ENCODE measurements around the gene FRMD4A.
"Not testable (repeated sequence)": the region's sequence is repeated elsewhere in the genome, so short reads cannot be mapped to it uniquely, and the experiment has no call there.

Gene FRMD4A

GRCh38 chr10:14137391-14137790 is 193.3 kb downstream of the FRMD4A start:
- no peak for DNase-seq

DNA sequence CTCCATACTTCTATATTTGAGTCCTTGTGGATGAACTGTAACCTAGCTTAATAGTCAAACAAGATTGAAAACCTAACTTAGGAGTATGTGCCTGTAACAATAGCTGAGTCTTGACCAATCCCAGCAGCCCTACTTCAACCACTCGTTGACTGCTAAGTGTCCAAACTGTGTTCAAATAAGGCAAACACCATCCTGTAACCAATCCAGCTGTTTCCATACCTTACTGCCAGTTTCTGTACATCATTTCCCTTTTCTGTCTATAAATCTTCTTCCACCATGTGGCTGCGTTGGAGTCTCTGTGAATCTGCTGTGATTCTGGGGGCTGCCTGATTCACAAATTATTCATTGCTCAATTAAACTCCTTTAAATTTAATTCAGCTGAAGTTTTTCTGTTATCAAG is 195.5 kb downstream of the FRMD4A start:
- not testable (repeated sequence) for DNase-seq

DNA sequence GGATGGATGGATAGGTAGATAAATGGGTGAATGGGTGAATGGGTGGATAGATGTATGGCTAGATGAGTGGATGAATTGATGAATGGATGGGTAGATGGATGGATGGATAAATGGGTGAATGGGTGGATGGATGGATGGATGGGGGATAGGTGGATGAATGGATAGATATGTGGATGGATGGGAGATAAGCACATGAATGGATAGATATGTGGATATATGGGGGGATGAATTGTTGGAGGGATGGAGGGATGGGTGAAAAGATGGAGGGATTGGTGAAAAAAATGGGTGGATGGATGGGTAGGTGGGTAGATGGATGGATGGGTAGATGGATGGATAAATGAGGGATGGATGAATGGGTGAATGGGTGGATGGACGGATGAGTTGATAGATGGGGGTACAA is 196.4 kb downstream of the FRMD4A start:
- no peak for DNase-seq

GRCh38 chr10:14131261-14131960 is 199.3 kb downstream of the FRMD4A start:
- no peak for DNase-seq

GRCh38 chr10:14129770-14130169 is 201.0 kb downstream of the FRMD4A start:
- no peak for DNase-seq

GRCh38 chr10:14128519-14128918 is 202.2 kb downstream of the FRMD4A start:
- no peak for DNase-seq

- DNase-seq, result no peak
These were observed 203.9 kb downstream of the FRMD4A start for GRCh38 chr10:14126697-14127440.

DNA sequence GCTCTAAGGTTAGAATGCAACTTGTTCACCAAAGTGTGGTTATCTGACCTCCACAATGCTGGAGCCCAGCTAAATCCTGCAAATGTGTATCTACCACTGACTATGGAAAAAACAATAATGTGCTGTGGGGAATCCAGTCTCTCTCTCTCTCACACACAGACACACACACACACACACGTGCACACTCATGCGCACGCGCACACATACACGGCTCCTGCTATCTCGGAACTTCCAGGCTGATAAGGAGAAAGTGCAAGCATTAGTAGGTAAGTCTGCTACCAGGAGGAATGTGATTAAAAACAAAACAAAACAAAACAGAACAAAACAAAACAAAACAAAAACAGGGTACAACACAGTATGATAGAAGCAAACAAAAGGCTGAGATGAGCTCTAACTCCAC is 205.2 kb downstream of the FRMD4A start:
- no peak for DNase-seq

- DNase-seq, result no peak
These were observed 205.8 kb downstream of the FRMD4A start for GRCh38 chr10:14124941-14125340.

- no peak for DNase-seq
These were observed 207.6 kb downstream of the FRMD4A start for GRCh38 chr10:14123139-14123538.

GRCh38 chr10:14120812-14121211 is 209.9 kb downstream of the FRMD4A start:
- DNase-seq, result no peak

GRCh38 chr10:14118953-14119352 is 211.8 kb downstream of the FRMD4A start:
- DNase-seq, result no peak

DNA sequence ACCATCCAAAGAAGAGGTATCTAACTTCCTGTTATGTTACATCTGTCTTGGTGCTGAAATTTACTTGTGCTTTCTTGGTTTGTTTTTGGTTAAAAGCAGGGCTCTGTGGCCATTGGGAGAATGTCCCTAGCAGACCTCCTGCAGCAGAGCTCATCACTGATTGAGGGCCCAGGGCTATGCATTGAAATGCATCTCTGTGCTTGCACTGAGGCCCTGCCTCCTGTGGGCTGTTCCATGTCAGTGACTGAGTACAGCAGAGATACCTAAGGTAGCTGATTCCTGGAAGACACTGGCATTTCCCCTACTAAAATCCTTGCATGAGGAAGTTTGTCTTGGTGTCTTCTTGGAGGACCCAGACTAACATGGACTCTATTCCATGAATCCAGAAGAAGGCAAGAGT is 213.9 kb downstream of the FRMD4A start:
- DNase-seq, result no peak

GRCh38 chr10:14116021-14116420 is 214.7 kb downstream of the FRMD4A start:
- DNase-seq, result no peak

DNA sequence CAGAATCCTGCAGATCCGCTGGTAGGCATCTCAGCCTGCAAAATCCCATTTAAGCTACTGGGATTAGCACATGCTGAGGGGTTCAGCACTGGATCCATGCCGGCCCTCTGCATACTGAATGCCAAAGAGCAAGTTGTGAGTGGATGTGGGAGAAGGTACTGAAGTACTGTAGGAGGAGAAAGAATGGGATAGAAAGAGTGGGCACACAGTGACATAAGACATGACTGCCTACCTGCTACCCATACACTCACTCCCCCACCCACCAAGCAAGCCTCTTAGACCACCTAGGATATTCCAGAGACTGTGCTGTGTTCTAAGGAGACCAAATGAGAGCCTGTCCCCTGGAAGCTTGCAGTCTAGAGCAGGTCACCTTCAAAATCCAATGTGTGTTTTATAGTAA is 215.9 kb downstream of the FRMD4A start:
- DNase-seq, result no peak

GRCh38 chr10:14112056-14112455 is 218.7 kb downstream of the FRMD4A start:
- DNase-seq, result no peak

DNA sequence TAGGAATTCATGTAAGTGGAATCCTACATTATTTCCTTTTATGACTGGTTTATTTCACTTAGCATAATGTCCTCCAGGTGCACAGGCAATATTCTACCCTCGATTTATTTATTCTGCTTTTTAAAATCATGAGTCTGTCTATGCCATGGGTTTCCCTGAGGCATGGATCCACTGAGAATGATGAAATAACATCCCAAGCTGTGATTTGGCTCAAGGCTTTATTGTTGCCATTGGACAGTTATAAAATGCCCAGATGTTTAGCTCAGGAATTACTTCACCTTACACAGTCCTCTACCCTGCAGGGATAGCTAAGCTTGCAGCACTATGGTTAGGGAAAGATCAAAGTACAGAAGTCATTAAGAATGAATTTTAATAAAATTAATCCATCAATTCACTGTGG is 219.5 kb downstream of the FRMD4A start:
- no peak for DNase-seq

DNA sequence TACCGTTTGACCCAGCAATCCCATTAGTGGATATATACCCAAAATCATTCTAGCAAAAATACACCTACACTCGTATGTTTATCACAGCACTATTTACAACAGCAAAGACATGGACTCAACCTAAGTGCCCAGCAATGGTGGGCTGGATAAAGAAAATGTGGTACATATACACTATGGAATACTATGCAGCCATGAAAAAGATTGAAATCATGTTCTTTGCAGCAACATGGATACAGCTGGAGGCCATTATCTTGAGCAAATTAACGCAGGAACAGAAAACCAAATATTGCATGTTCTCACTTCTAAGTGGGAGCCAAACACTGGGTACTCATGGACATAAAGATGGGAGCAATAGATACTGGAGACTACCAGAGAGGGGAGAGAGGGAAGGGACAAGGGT is 223.9 kb downstream of the FRMD4A start:
- DNase-seq, result no peak

DNA sequence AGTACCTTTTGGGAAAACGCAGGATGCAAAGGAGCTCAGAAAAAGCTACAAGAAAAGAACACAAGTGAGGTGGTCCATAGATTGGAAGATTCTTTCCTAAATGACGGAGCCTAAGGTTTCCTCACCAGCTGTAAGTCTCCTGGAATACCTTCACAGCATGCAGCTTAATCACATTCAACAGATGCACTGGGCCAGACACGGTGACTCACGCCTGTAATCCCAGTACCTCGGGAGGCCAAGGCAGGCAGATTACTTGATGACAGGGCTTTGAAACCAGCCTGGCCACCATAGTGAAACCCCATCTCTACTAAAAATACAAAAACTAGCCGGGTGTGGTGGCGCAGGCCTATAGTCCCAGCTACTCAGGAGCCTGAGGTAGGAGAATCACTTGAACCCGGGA is 228.7 kb downstream of the FRMD4A start:
- no peak for DNase-seq

- no peak for DNase-seq
These were observed 230.8 kb downstream of the FRMD4A start for GRCh38 chr10:14099885-14100284.

DNA sequence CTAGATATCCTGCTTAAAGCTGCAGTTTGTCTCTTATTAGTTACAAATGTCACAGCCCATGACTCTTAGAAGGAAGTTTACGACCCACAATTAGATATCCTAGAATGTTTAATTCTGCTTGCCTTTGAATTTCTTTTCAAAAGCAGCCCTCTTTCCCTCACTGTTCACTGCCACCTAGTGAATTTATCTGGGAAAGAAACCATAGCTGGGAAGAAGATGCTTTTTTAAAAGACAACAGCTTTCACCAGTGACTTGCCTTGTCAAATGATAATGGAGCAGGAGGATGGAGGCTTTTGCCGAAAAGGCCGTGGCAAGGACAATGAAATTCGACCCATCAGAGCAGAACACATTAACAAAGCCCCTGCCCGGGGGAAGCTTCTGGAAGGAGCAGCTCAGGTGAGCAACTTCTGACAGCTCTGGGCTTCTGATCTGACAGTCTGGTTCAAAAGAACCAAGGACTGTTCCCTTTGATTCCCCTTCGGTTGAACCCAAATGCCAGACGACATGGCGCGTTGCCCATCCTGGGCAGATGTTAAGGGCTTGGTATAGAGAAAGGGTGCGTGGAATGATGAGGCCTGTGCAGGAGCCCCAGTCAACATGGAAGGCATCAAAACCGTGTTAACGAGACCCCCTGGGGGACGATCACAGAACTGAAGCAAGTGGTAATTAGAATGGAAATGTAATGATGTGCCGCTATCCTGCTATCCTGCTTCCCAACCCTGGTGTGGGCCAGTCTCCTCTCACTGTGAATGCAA is 236.8 kb downstream of the FRMD4A start:
- no peak for DNase-seq

DNA sequence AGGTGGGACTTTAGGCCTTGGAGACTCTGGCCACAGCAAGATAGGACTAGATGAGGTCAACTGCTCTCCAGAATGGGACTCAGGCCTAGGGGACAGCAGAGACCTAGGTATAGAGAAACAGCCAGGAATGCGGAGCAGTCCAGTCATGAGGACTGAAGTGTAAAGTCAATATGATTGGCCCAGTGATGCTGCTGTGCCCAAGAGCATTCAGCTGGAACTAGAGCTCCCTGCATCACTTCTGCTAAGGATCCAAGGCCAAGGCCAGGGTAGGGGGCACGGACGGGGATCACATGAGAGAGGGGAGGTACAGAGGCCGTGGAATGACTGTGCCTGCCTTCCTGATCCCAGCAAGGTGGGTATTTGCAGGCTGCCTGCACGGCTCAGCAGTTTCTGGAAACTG is 237.9 kb downstream of the FRMD4A start:
- no peak for DNase-seq

- no peak for DNase-seq
These were observed 241.0 kb downstream of the FRMD4A start for GRCh38 chr10:14089556-14090292.
